HEK293 (cell line): Measurements from ENCODE around the gene DCTN2.
A peak's percentile ranks its signal among the peaks of the same experiment; 100 is the strongest.

ENCODE experiments used
- CTCF ChIA-PET: fragments of 350-600 bp; formaldehyde crosslinking; extraction: SDS; loops from one replicate; lab custom pipeline; 2021; ENCODE audit warnings: antibody characterized with exemption; lab: Yijun Ruan, JAX
- POLR2A ChIA-PET: fragments of 300-600 bp; formaldehyde crosslinking; extraction: SDS; loops from one replicate; lab custom pipeline; 2020; ENCODE audit warnings: antibody characterized with exemption, inconsistent platforms; lab: Yijun Ruan, JAX
- H3K27ac ChIP-seq: fragments of 200-500 bp; sonication (Bioruptor generic); 2 replicates; pipeline ENCODE4 v1.5.1; 2014; ENCODE audit warnings: low read depth, low read length, control low read depth, inconsistent platforms; ENCODE audit errors: extremely low read depth
- H3K36me3 ChIP-seq, 2 experiments: fragments of 200-500 bp in 1 of 2; sonication (Bioruptor generic) in 1 of 2; 1 replicate in 1 of 2; 2 replicates in 1 of 2; pipeline ENCODE4 v1.5.1; 2014 to 2017; ENCODE audit warnings: inconsistent platforms in 2 of 2, low read length in 2 of 2; ENCODE audit not compliant: control insufficient read depth in 2 of 2, insufficient read depth in 1 of 2
- H3K4me1 ChIP-seq: fragments of 200-500 bp; sonication (Bioruptor generic); 2 replicates; pipeline ENCODE4 v1.5.1; 2014; ENCODE audit warnings: mild to moderate bottlenecking, low read length, inconsistent platforms; ENCODE audit not compliant: control insufficient read depth, insufficient read depth
- H3K4me3 ChIP-seq: 2 replicates; pipeline ENCODE4 v1.5.1; 2011; ENCODE audit warnings: low read depth, mild to moderate bottlenecking, control low read depth, low read length, moderate library complexity
- H3K9me3 ChIP-seq: fragments of 200-500 bp; sonication (Bioruptor generic); 2 replicates; pipeline ENCODE4 v1.5.1; 2014; ENCODE audit warnings: low read depth, low read length, inconsistent platforms; ENCODE audit not compliant: control insufficient read depth, insufficient read depth
- EGR2 ChIP-seq: fragments of 450-650 bp; formaldehyde crosslinking; IDR thresholded peaks from 2 replicates; pipeline ENCODE4 v1.5.1; 2016; ENCODE audit warnings: low read depth, missing biosample characterization, missing genetic modification characterization
- FEZF1 ChIP-seq: fragments of 450-650 bp; formaldehyde crosslinking; IDR thresholded peaks from 2 replicates; pipeline ENCODE4 v1.5.1; 2016; ENCODE audit warnings: missing biosample characterization, missing genetic modification characterization
- HOXA7 ChIP-seq: sonication (generic); formaldehyde crosslinking; IDR thresholded peaks from 2 replicates; pipeline ENCODE4 v1.8.1; 2022; ENCODE audit warnings: missing genetic modification reagents, borderline replicate concordance
- HOXC10 ChIP-seq: sonication (generic); formaldehyde crosslinking; IDR thresholded peaks from 2 replicates; pipeline ENCODE4 v1.8.1; 2023; ENCODE audit warnings: mild to moderate bottlenecking, missing genetic modification reagents
- HOXD13 ChIP-seq: sonication (generic); formaldehyde crosslinking; IDR thresholded peaks from 2 replicates; pipeline ENCODE4 v1.8.0; 2022; ENCODE audit warnings: missing genetic modification reagents, borderline replicate concordance
- REST ChIP-seq: fragments of 450-650 bp; formaldehyde crosslinking; IDR thresholded peaks from 2 replicates; pipeline ENCODE4 v1.5.1; 2016; ENCODE audit warnings: missing biosample characterization, missing genetic modification characterization
- ZBTB10 ChIP-seq: fragments of 450-650 bp; formaldehyde crosslinking; IDR thresholded peaks from 2 replicates; pipeline ENCODE4 v1.5.1; 2016; ENCODE audit warnings: missing biosample characterization, missing genetic modification characterization
- ZBTB49 ChIP-seq: fragments of 450-650 bp; formaldehyde crosslinking; IDR thresholded peaks from 2 replicates; pipeline ENCODE4 v1.5.1; 2016; ENCODE audit warnings: missing biosample characterization, missing genetic modification characterization, low read depth
- ZNF157 ChIP-seq: fragments of 450-650 bp; formaldehyde crosslinking; IDR thresholded peaks from 2 replicates; pipeline ENCODE4 v1.5.1; 2016; ENCODE audit warnings: missing biosample characterization, missing genetic modification characterization
- ZNF175 ChIP-seq: fragments of 450-650 bp; formaldehyde crosslinking; IDR thresholded peaks from 2 replicates; pipeline ENCODE4 v1.5.1; 2016; ENCODE audit warnings: missing biosample characterization, missing genetic modification characterization
- ZNF214 ChIP-seq: fragments of 450-650 bp; formaldehyde crosslinking; IDR thresholded peaks from 2 replicates; pipeline ENCODE4 v1.5.1; 2017; ENCODE audit warnings: missing biosample characterization, mild to moderate bottlenecking, missing genetic modification characterization, borderline replicate concordance
- ZNF266 ChIP-seq: fragments of 450-650 bp; formaldehyde crosslinking; IDR thresholded peaks from 2 replicates; pipeline ENCODE4 v1.5.1; 2016; ENCODE audit warnings: missing biosample characterization, missing genetic modification characterization, low read depth
- ZNF302 ChIP-seq: fragments of 450-650 bp; formaldehyde crosslinking; IDR thresholded peaks from 2 replicates; pipeline ENCODE4 v1.5.1; 2016; ENCODE audit warnings: missing biosample characterization, missing genetic modification characterization, low read depth
- ZNF350 ChIP-seq: fragments of 450-650 bp; formaldehyde crosslinking; IDR thresholded peaks from 2 replicates; pipeline ENCODE4 v1.5.0; 2017; ENCODE audit warnings: missing biosample characterization, mild to moderate bottlenecking, missing genetic modification characterization
- ZNF529 ChIP-seq: fragments of 450-650 bp; formaldehyde crosslinking; IDR thresholded peaks from 2 replicates; pipeline ENCODE4 v1.5.1; 2017; ENCODE audit warnings: missing genetic modification characterization, missing biosample characterization; ENCODE audit not compliant: insufficient replicate concordance
- ZNF530 ChIP-seq: fragments of 450-650 bp; formaldehyde crosslinking; IDR thresholded peaks from 2 replicates; pipeline ENCODE4 v1.5.1; 2016; ENCODE audit warnings: low read depth, missing biosample characterization, missing genetic modification characterization
- ZNF549 ChIP-seq: fragments of 450-650 bp; IDR thresholded peaks from 2 replicates; pipeline ENCODE4 v1.5.1; 2018; ENCODE audit warnings: missing biosample characterization, missing genetic modification characterization, mild to moderate bottlenecking, inconsistent platforms, moderate library complexity
- ZNF561 ChIP-seq: fragments of 450-650 bp; IDR thresholded peaks from 2 replicates; pipeline ENCODE4 v1.5.1; 2018; ENCODE audit warnings: missing biosample characterization, missing genetic modification characterization, borderline replicate concordance
- ZNF610 ChIP-seq: fragments of 450-650 bp; formaldehyde crosslinking; IDR thresholded peaks from 2 replicates; pipeline ENCODE4 v1.5.1; 2016; ENCODE audit warnings: missing biosample characterization, missing genetic modification characterization, borderline replicate concordance
- ZNF645 ChIP-seq: fragments of 450-650 bp; formaldehyde crosslinking; IDR thresholded peaks from 2 replicates; pipeline ENCODE4; 2016; ENCODE audit warnings: missing biosample characterization, missing genetic modification characterization
- ZNF670 ChIP-seq: fragments of 450-650 bp; formaldehyde crosslinking; IDR thresholded peaks from 2 replicates; pipeline ENCODE4 v1.5.1; 2016; ENCODE audit warnings: missing biosample characterization, missing genetic modification characterization, low read depth
- ZNF776 ChIP-seq: fragments of 450-650 bp; formaldehyde crosslinking; IDR thresholded peaks from 2 replicates; pipeline ENCODE4 v1.5.0; 2017; ENCODE audit warnings: missing biosample characterization, missing genetic modification characterization, borderline replicate concordance
- ZNF792 ChIP-seq: fragments of 450-650 bp; formaldehyde crosslinking; IDR thresholded peaks from 2 replicates; pipeline ENCODE4 v1.5.1; 2016; ENCODE audit warnings: missing biosample characterization, missing genetic modification characterization
- ZSCAN16 ChIP-seq: fragments of 450-650 bp; formaldehyde crosslinking; IDR thresholded peaks from 2 replicates; pipeline ENCODE4 v1.5.1; 2016; ENCODE audit warnings: missing biosample characterization, missing genetic modification characterization

DCTN2 gene

GRCh38 chr12:57488402-57489156, 58.4 kb downstream of the DCTN2 start (continued):
- TF ChIP-seq REST: peak; percentile 30; the same call in 1 of the 2 replicates
- TF ChIP-seq ZNF792 (tag by site-specific recombination): 0 out of 2 replicates have a peak, but pooled peaks have one; percentile 13

- H3K36me3 ChIP-seq: peaks cover 23 to 37% of the 10 kb centered on the region in 2 experiments
- H3K4me1 ChIP-seq: no peaks in the 10 kb centered on the region
- H3K27ac ChIP-seq: peak within 1 kb of the TSS; percentile 87
- ChIA-PET POLR2A (interaction anchor here (0.6 to 1.9 kb wide), 2 partner anchors 9 to 17 kb away, joined by 3 to 8 read pairs; no protein-coding TSS in a partner anchor), CTCF (interaction anchor here (0.5 to 1.2 kb wide), 3 partner anchors 9 to 30 kb away, joined by 3 to 10 read pairs (median 4); no protein-coding TSS in a partner anchor)
- no peaks in the 10 kb centered on the region for H3K9me3 ChIP-seq
- H3K4me3 ChIP-seq: peak within 1 kb of the TSS; percentile 91
- no peak for TF ChIP-seq ZNF561
- no peak for TF ChIP-seq ZNF610
- peak; percentile 91 for TF ChIP-seq ZBTB49 (tag by site-specific recombination)
- TF ChIP-seq HOXA7 (CRISPR knock-in tag): no peak
- TF ChIP-seq ZNF530: no peak
- 0 out of 2 replicates have a peak, but pooled peaks have one; percentile 14 for TF ChIP-seq ZNF266 (tag by site-specific recombination)
- TF ChIP-seq ZNF175 (tag by site-specific recombination): no peak
- TF ChIP-seq ZNF302 (tag by site-specific recombination): no peak
- no peak for TF ChIP-seq ZNF549 (tag by site-specific recombination)
- TF ChIP-seq EGR2 (tag by site-specific recombination): peak; percentile 39
- no peak for TF ChIP-seq ZNF645
- peak; percentile 49 for TF ChIP-seq FEZF1
- no peak for TF ChIP-seq ZNF670 (tag by site-specific recombination)
- TF ChIP-seq ZNF529 (tag by site-specific recombination): no peak
- no peak for TF ChIP-seq ZNF350 (tag by site-specific recombination)
- no peak for TF ChIP-seq ZNF776 (tag by site-specific recombination)
- TF ChIP-seq ZNF157: no peak
- TF ChIP-seq ZBTB10 (tag by site-specific recombination): no peak
- no peak for TF ChIP-seq HOXC10 (CRISPR knock-in tag)
- TF ChIP-seq HOXD13 (CRISPR knock-in tag): peak; percentile 86; the same call in 1 of the 2 replicates
- no peak for TF ChIP-seq ZNF214 (tag by site-specific recombination)
- 0 out of 2 replicates have a peak, but pooled peaks have one; percentile 39 for TF ChIP-seq ZSCAN16 (tag by site-specific recombination)
Observed at GRCh38 chr12:57487597-57488401, 59.2 kb downstream of the DCTN2 start, which contains the start of gene MARS1. TSS of gene MARS1 (plus strand) at chr12:57488068. CDS start at chr12:57488091, 23 bp downstream.
